Activated B cell treated with CpG ODN at 0.5 μM for 24 hours (primary cell): ENCODE data around the gene HMCN1. TPM values are rescaled to one million over a fixed set of nuclear protein-coding genes. Genes with fewer than 3 reads are reported as not detected.

Experiments used
- ATAC-seq: fragments of 200-7000 bp; cut with Tn5 transposase; one replicate; pipeline ENCODE4 v1.10.0; 2021; ENCODE audit warnings: low read depth, mild to moderate bottlenecking, moderate library complexity
- CTCF ChIA-PET: fragments of 350-600 bp; sonication (Branson Sonifier 250); formaldehyde crosslinking; loops from one replicate; lab custom pipeline; 2021; ENCODE audit warnings: antibody characterized with exemption; lab: Charles Lee
- POLR2A ChIA-PET: fragments of 350-600 bp; sonication (Branson Sonifier 250); formaldehyde crosslinking; loops from one replicate; lab custom pipeline; 2021; ENCODE audit warnings: antibody characterized with exemption; lab: Charles Lee
- DNase-seq: peaks from one replicate; pipeline ENCODE4 v3.0.0; 2022
- H3K27ac Mint-ChIP-seq: one replicate; pipeline ENCODE4 v1.8.0; 2020; ENCODE audit warnings: mixed read lengths
- H3K27me3 Mint-ChIP-seq: one replicate; pipeline ENCODE4 v1.8.0; 2021; ENCODE audit warnings: mixed read lengths
- H3K36me3 Mint-ChIP-seq: one replicate; pipeline ENCODE4 v1.8.0; 2021; ENCODE audit warnings: low read depth, mixed read lengths
- H3K4me1 Mint-ChIP-seq: one replicate; pipeline ENCODE4 v1.8.0; 2021; ENCODE audit warnings: mixed read lengths
- H3K4me3 Mint-ChIP-seq: one replicate; pipeline ENCODE4 v1.8.0; 2020; ENCODE audit warnings: mild to moderate bottlenecking, mixed read lengths
- H3K9me3 Mint-ChIP-seq: one replicate; pipeline ENCODE4 v1.8.0; 2020; ENCODE audit warnings: mixed read lengths
- CTCF ChIP-seq: fragments of 200-600 bp; IDR thresholded peaks from one replicate; pipeline ENCODE4 v1.8.0; 2022; ENCODE audit warnings: antibody characterized with exemption, mild to moderate bottlenecking
- intact Hi-C: fragments of 100-400 bp; cut with micrococcal nuclease; formaldehyde crosslinking; loops from one replicate; pipeline ENCODE4 v1.15.1; 2024
- total RNA-seq: library from RNA; stranded (reverse); gene quantifications from 2 replicates; pipeline ENCODE4 v1.2.3, GENCODE V29; 2022

Gene HMCN1
- total RNA-seq, 1 donor from 2014 or later: 0.27 TPM

- TF ChIP-seq CTCF: no peak
- Mint-ChIP-seq H3K9me3 (no peaks in the 10 kb centered on the region), H3K4me3 (no peak overlapping the region), H3K27ac (no peak overlapping the region), H3K27me3 (no peaks in the 10 kb centered on the region), H3K4me1 (no peaks in the 10 kb centered on the region), H3K36me3 (no peaks in the 10 kb centered on the region)
- ATAC-seq: no peak
- DNase-seq: no peak
- POLR2A ChIA-PET: no interaction called here
- intact Hi-C loops: no loop called here
- CTCF ChIA-PET: no interaction called here
Measured at GRCh38 chr1:185914089-185914488, 179.9 kb downstream of the HMCN1 start.

GRCh38 chr1:185916861-185917260 lies 182.7 kb downstream of the HMCN1 start:
- Mint-ChIP-seq H3K27me3 (no peaks in the 10 kb centered on the region), H3K4me1 (no peaks in the 10 kb centered on the region), H3K4me3 (no peak overlapping the region), H3K36me3 (no peaks in the 10 kb centered on the region), H3K27ac (no peak overlapping the region), H3K9me3 (no peaks in the 10 kb centered on the region)
- ATAC-seq (no peak), DNase-seq (no peak)
- ChIA-PET CTCF (no interaction called here), POLR2A (no interaction called here)
- TF ChIP-seq CTCF: no peak
- intact Hi-C loops: no loop called here

GRCh38 chr1:185917646-185918045 lies 183.5 kb downstream of the HMCN1 start:
- no peak for ATAC-seq
- POLR2A ChIA-PET: no interaction called here
- H3K9me3 Mint-ChIP-seq: no peaks in the 10 kb centered on the region

GRCh38 chr1:185920602-185921001 lies 186.4 kb downstream of the HMCN1 start:
- ATAC-seq (no peak), DNase-seq (no peak)
- Mint-ChIP-seq H3K27me3 (peaks cover 2% of the 10 kb centered on the region), H3K27ac (no peak overlapping the region), H3K36me3 (no peaks in the 10 kb centered on the region), H3K9me3 (no peaks in the 10 kb centered on the region), H3K4me3 (no peak overlapping the region), H3K4me1 (no peaks in the 10 kb centered on the region)
- no peak for TF ChIP-seq CTCF
- ChIA-PET POLR2A (no interaction called here), CTCF (no interaction called here)
- intact Hi-C loops: no loop called here

More at GRCh38 chr1:185917646-185918045, 183.5 kb downstream of the HMCN1 start:
- CTCF ChIA-PET: no interaction called here
- no peaks in the 10 kb centered on the region for H3K27me3 Mint-ChIP-seq
- H3K4me3 Mint-ChIP-seq: no peak overlapping the region
- no peaks in the 10 kb centered on the region for H3K36me3 Mint-ChIP-seq
- H3K4me1 Mint-ChIP-seq: no peaks in the 10 kb centered on the region
- H3K27ac Mint-ChIP-seq: no peak overlapping the region
- TF ChIP-seq CTCF: no peak
- intact Hi-C loops: no loop called here
- DNase-seq: no peak

- no peak for ATAC-seq
- H3K4me1 Mint-ChIP-seq: no peaks in the 10 kb centered on the region
- no peaks in the 10 kb centered on the region for H3K36me3 Mint-ChIP-seq
- H3K27ac Mint-ChIP-seq: no peak overlapping the region
- POLR2A ChIA-PET: no interaction called here
- intact Hi-C loops: no loop called here
- H3K27me3 Mint-ChIP-seq: peaks cover 4% of the 10 kb centered on the region
- no peak for TF ChIP-seq CTCF
- CTCF ChIA-PET: no interaction called here
- no peak for DNase-seq
- H3K4me3 Mint-ChIP-seq: no peak overlapping the region
- no peaks in the 10 kb centered on the region for H3K9me3 Mint-ChIP-seq
Measured at GRCh38 chr1:185921636-185922035, 187.4 kb downstream of the HMCN1 start.
